Peyer's patch (tissue), 4 donors: Measurements from ENCODE around the gene TEX53.

ENCODE experiments used
- POLR2A ChIP-seq, 2 donors: fragments of 450-650 bp; IDR thresholded peaks; one replicate each; pipeline ENCODE4 v1.5.1; 2017; ENCODE audit warnings: antibody characterized with exemption in 2 of 2, mild to moderate bottlenecking in 2 of 2, moderate library complexity in 2 of 2
- TF ChIP-seq, protein P1 (sequence below), 6 experiments: fragments of 450-650 bp in 4 of 6; fragments of 200-600 bp in 2 of 6; sonication (generic) in 1 of 6; IDR thresholded peaks; one replicate each; pipeline ENCODE4 v1.5.1; 2017 to 2019; ENCODE audit warnings: antibody characterized with exemption in 6 of 6, mild to moderate bottlenecking in 3 of 6, moderate library complexity in 1 of 6

DNA sequence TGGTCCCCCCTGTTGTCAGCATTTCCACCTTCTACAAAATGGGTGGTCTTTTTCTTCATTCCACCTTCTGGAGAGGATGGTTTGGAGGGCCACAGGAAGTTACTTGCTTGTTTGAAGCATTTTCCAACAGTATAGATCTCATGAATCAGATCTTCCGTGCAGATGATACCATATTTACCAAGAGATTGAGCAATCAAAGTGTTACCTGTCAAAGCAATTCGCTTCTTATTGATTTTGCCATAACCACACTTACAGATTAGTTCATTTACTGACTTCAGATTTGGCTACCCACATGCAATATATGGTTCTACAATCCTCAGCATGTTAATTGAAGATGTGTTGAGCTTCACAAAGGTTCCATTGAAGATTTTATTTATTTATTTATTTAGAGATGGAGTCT is 38.3 kb upstream of the TEX53 start:
- TF ChIP-seq, protein P1, sequence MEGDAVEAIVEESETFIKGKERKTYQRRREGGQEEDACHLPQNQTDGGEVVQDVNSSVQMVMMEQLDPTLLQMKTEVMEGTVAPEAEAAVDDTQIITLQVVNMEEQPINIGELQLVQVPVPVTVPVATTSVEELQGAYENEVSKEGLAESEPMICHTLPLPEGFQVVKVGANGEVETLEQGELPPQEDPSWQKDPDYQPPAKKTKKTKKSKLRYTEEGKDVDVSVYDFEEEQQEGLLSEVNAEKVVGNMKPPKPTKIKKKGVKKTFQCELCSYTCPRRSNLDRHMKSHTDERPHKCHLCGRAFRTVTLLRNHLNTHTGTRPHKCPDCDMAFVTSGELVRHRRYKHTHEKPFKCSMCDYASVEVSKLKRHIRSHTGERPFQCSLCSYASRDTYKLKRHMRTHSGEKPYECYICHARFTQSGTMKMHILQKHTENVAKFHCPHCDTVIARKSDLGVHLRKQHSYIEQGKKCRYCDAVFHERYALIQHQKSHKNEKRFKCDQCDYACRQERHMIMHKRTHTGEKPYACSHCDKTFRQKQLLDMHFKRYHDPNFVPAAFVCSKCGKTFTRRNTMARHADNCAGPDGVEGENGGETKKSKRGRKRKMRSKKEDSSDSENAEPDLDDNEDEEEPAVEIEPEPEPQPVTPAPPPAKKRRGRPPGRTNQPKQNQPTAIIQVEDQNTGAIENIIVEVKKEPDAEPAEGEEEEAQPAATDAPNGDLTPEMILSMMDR (IDR thresholded peaks at IDR 0.05): no peak
- no peak for TF ChIP-seq POLR2A (IDR thresholded peaks at IDR 0.05)
